HUDEP-2 (cell line): Measurements from ENCODE around the gene GTPBP4.
A peak's percentile ranks its signal among the peaks of the same experiment; 100 is the strongest.

Experiments used
- DNase-seq, 76 experiments: peaks; one replicate each; lab custom pipeline; 2025; ENCODE audit not compliant: unreplicated experiment in 76 of 76; lab: John Stamatoyannopoulos, UW

Gene GTPBP4

DNA sequence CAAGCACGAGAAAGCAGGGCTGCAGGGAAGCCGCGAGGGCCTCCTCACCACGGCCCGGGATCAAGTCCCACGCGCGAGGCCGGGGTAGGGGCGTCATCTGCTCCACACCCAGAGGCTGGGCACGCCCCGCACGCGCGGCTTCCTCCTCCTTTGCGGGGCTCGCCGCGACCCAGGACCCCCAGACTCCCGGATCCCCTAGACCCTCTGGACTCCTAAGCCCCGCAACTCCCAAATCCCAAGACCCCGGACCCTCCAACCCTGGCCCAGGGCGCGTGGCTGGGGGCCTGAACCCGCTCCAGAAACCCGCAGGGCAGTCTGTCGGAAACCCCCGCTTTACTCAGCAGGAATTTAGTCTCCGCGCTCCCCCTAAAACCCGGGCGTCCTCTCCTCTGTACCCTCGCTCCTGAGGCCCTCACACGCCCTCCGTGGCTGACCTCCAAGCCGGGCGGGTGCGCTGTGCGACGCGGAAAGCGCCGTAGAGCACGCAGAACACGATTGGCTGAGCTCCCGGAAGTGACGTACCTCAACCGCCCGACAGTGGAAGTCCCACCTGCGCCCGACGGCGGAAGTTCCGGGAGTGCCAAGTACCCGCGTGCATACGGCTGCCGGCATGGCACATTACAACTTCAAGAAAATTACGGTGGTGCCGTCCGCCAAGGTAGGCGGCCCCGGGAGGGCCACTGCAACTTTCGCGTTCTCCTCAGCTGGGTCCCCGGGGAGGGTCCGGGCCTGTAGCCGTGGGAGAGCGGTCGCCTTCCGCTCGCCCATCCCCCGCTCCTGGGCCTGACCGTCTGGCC, at the start of gene GTPBP4:
Gene GTPBP4, plus strand, starts transcription at position 565 of the 797 bp plus-strand sequence. Its CDS starts 46 bp downstream, at position 611.
- DNase-seq: peak in 75 of 76 experiments; percentile 54 to 98 (median 93)

GRCh38 chr10:938941-939678, 49.1 kb upstream of the GTPBP4 start:
- no peak for DNase-seq

DNA sequence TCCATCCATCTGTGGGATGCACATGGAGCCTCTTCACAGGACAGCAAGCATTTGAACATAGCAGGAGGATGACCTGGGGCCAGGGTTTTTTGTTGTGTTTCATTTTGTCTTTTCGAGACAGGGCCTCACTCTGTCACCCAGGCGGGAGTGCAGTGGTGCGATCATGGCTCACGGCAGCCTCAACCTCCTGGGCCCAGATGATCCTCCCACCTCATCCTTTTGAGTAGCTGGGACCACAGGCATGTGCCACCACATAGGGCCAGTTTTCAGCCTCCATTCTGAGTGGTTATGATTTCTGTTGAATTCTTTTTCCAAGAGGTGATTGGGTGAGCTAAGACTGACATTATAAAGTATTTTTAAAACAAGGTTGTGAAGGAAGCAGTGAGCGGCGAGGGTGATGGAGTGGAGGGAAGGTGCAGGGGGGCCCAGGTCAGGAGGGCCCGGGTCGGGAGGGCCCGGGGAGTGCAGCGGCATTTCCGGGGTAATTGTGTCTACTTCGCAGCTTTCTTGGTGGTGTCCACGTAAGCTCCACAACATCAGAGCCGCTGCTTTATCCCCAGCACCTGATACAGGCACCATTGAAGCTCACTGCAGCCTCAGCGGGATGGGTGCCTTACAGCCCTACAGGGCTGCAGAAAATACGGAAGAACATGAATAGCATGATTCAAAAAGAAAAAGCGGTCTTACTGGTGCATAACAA, 44.8 kb upstream of the GTPBP4 start:
- no peak for DNase-seq

DNA sequence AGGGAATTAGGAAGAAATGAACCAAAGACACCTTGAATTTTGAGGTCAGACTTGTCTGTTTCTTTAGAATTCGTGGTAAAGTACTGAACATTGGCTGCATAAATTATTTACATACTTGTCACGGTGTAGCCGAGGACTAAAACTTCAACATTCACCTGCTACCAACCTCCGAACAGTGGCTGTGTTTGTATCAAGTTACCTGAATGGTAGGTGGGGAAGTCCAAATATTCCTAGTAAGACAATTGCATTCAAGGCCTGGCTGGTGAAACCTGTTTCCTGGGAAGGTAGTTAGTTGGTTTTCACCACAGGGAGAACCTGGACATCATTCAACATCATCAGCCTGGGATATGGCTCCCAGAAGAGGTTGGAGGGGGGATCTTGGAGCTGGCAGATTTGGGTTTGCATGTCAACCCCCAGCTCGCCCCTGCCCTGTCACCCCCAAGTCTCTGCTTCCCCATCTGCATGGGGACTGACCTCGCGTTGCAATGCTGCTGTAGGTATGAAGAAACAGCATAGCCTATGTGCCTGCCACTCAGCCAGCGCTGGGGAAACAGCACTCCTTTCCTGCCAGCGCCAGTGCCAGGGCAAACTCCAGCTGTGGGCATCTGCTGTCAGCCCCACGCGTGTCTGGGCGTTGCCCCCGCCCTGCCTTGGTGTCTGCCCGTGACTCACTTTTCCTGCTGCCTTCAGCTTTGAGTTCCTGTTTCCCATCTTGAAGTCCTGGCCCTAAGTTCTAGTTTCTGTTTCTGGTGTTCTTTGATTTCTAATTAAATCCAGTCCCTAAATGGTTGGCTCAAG, 44.0 kb upstream of the GTPBP4 start:
- no peak for DNase-seq

GRCh38 chr10:945778-946177, 42.5 kb upstream of the GTPBP4 start:
- no peak for DNase-seq

- no peak for DNase-seq
Observed at GRCh38 chr10:947051-947450, 41.2 kb upstream of the GTPBP4 start.

GRCh38 chr10:947881-948280, 40.4 kb upstream of the GTPBP4 start:
- no peak for DNase-seq

GRCh38 chr10:948347-948746, 39.9 kb upstream of the GTPBP4 start:
- DNase-seq: no peak

GRCh38 chr10:949446-949845, 38.8 kb upstream of the GTPBP4 start:
- no peak for DNase-seq

- no peak for DNase-seq
Observed at GRCh38 chr10:953836-954235, 34.4 kb upstream of the GTPBP4 start.

DNA sequence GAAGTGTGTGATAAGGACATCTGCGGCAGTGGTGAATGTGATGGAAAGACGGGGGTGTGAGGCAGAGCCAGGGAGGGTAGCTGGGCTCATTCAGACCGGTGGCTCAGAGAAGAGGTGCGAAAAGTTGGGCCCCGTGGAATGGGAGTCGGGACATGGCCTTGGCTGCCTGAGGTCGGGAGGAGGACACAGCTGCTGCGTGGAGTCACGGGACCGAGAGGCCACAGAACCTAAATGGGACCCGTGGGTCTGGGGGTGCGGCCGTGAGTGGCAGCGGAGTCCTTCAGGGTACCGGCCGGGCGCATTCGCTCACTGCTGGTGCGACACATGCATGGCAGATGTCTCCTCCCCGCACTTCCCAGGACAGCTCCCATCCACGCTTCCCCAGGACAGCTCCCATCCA, 33.8 kb upstream of the GTPBP4 start:
- no peak for DNase-seq

GRCh38 chr10:955127-955819, 33.0 kb upstream of the GTPBP4 start:
- DNase-seq: no peak

DNA sequence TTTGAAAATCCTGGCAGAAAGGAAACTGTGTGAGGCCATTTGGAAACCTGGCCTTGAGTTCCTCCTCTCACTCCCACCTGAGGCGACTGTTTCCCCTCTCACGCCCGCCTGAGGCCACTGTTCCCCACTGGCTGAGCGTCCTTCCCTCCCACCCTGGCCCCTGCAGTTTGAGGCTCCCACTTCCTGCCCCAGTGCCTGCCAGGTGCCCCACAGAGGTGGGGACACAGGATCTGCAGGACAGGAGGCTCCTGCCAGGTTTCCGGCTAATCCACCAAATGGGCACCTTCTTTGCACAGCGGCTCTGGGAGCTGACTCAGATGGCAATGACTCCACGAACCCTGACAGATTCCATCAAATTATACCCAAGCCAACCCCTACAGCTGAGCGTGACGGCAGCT, 32.4 kb upstream of the GTPBP4 start:
- no peak for DNase-seq

- DNase-seq: no peak
Observed at GRCh38 chr10:958106-958505, 30.1 kb upstream of the GTPBP4 start.

DNA sequence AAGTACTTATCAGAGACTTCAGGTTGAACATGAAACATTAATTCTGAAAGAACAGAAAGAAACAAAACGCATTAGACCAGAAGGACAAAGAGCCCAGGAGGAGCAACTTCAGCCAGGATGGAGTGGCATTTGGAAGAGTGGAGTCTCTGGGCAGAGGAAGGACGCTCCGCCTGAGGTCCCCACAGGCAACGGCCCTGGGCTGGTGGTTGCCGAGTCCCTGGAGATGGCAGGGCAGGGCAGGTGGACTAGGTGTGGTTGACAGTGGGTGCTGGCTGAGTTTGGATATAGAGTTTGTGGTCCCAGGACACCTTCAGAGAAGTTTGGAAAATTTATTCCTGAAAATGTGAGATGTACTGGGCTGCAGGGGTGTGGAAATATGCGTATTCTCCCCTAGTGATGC, 29.4 kb upstream of the GTPBP4 start:
- DNase-seq: no peak

DNA sequence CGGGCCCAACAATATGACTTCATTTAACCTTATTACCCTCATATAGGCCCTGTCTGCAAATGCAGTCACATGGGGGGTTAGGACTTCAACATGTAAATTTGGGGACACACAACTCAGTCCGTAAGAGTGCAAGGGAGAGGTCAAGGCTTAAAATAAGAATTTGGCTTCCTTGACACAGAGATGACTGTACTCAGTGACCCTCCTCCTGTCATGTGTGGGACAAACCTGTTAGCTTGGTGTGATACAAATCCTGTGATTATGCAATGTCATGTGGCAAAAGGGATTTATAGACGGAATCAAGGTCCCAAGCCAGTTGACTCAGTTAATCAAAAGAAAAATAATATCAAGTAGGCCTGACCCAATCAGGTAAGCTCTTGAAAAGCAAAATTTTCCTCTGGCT, 25.9 kb upstream of the GTPBP4 start:
- DNase-seq: no peak

DNA sequence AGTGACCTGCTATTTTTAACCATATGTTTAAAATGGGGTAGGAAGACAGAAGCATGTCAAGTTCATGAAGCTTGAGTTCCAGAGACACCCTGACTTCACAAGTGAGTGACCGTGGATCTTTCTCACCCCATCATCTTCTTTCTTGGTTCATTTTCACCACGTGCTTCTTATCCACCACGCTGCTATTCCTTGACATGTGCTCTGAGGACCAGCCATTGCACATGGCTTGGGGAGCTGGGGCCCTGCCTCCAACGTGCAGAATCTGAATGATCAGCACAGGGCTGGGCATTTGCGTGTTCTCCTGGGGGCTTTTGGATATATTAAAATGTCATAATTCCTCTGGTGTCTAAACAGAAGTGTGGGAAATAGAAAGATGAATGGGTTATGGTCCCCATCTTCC, 25.0 kb upstream of the GTPBP4 start:
- DNase-seq: no peak

- peak in 1 of 76 experiments; percentile 9 for DNase-seq
Observed at GRCh38 chr10:963655-964054, 24.6 kb upstream of the GTPBP4 start.

GRCh38 chr10:964321-964987, 23.8 kb upstream of the GTPBP4 start:
- DNase-seq: no peak

- DNase-seq: no peak
Observed at GRCh38 chr10:964988-965417, 23.2 kb upstream of the GTPBP4 start.
